ENCODE measurements around the gene NOTCH3.

Gene NOTCH3

DNA sequence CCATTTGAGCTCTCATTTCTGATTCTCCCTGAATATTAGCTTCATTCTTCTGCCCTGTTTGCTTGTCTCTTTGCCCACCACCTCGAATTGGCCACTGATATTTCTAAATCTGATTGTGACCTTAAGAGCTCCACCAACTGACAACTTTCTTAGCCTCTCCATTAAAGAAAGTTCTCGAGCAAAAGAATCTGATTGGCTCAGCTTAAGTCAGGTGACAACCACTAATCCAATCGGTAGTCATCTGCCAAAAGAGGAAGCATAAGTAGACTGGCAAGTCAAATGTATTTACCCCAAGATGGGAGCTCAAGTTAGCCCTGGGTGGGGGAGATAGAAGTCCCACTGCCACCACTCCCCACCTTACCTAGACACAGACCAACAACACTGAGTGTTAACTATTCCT, 41.5 kb downstream of the NOTCH3 start:
- no peak for DNase-seq

DNA sequence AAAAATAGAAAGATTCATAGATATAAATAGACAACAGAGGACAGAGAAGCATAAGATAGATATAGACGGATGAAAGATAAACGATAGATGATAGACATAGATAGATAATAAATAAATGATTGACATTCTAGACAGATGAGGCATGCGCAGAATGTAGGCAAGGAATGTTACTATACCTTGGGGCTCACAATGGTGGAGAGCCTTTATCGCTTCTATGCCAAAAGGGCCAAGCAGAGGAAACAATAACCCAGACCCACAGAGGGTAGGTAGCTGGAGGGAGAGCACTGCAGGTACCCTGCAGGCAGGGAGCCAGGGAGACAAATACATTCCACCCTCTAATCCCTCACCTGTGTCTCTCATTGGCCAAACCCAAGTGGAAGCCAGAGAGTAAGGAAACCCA, 44.4 kb downstream of the NOTCH3 start:
- no peak for DNase-seq

DNA sequence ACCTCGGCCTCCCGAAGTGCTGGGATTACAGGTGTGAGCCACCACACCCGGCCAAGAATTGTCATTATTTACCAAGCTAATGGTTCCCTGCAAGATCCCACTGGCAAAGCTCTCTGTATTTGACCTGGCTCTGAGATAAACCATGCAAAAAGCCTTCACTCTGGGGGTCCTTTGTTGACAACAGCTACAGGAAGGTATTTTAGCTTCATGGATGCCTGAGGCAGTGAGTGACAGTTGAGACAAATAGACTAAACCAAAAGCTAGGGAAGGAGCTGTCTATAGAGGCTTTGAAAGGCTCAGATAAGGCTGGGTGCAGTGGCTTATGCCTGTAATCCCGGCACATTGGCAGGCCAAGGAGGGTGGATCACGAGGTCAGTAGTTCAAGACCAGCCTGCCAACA, 45.5 kb downstream of the NOTCH3 start:
- DNase-seq: no peak

DNA sequence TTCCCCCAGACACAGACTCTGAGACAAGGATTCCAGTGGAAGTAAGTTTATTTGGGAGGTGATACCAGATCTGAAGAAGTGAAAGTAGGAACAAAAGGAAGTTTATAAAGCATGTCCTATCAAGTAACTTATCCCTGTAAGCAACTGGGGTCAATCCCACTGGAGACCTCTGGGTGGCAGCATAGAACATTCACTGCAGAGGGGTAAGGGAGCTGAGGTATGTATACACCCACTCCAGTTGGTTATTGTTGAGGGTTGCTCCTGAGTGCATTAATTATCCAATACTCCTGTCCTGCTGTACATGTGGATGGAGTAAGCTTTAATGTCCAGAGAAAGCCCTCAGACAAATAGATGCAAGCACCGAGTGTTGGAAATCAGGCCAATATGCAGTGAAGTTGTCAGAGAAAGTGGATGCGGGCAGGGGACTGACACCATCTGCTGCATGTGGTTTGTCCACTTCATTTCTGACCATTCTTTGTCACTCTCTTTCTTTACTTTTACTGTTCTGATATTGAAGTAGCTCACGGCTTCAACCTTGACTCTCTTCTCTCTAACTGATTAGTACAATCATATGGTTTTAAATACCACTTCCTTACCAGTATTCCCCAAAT, 46.7 kb downstream of the NOTCH3 start:
- peak; percentile 21 to 39 for DNase-seq

DNA sequence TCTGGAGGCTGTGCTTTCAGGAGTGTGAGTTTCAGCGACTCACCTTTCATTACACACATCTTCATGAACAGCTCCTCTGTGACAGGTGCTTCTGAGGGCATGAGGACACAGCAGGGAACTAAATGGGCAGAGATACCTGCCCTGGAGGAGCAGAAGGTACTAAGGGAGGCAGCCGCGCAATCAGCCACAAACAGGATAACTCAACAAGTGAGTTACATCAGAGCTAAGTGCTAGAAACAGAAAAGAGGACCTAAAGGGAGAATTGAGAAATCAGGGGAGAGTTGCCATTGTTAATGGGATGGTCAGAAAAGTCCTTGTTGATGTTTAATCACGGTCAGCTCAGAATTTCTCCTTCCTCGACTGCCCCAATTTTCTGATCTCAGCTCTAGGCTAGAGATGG, 51.1 kb downstream of the NOTCH3 start:
- DNase-seq: no peak

DNA sequence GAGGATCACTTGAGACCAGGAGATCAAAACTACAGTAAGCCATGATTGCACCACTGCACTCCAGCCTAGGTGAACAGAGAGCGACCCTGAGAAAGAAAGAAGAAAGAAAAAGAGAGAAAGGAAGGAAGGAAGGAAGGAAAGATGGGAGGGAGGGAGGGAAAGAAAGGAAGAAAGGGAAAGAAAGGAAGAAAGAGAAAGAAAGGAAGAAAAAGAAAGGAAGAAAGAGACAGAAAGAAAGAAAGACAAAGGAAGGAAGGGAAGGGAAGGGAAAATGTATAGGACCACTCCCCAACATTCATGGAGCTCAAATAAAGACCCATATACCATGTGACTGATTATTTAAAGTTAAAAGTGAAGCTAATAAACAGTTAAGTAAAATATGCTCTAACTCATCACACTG, 53.7 kb downstream of the NOTCH3 start:
- DNase-seq: no peak

DNA sequence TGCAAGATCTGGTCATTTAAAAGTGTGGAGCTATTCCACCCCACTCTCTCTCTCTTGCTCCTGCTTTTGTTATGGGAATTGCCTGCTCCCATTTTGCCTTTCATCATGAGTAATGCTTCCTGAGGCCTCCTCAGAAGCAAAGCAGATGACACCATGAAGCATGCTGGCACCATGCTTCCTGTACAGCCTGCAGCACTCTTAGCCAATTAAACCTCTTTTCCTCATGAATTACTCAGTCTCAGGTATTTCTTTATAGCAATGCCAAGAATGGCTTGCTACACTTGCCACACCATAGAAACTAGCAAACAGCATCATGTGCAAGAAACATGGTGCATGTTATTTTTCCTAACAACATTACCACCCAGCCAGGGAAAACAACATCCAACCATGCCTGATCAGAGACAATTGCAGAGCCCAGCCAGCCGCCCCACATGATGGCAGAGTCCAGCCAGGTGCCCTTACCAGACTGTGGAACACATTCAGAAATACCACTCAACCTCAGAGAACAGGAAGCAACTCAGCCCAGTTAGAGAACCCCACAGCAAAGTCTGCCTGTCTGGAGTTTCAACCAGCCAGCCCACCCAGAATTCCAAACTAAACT, 56.6 kb downstream of the NOTCH3 start:
- no peak for DNase-seq

DNA sequence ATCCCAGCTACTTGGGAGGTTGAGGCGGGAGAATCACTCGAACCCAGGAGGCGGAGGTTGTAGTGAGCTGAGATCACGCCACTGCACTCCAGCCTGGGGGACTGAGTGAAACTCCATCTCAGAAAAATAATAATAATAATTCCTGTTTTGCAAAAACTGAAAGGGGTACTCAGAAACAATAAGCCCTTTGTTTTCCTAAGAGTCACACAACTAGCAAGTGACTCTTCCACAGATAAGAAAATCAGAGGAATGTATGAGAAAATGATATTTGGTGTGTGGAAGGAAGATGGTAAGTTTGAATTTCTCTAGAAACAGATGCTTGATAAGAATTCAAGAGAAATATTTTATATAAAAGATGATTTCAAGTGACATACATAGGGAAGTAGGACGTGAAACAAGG, 58.5 kb downstream of the NOTCH3 start:
- DNase-seq: no peak

DNA sequence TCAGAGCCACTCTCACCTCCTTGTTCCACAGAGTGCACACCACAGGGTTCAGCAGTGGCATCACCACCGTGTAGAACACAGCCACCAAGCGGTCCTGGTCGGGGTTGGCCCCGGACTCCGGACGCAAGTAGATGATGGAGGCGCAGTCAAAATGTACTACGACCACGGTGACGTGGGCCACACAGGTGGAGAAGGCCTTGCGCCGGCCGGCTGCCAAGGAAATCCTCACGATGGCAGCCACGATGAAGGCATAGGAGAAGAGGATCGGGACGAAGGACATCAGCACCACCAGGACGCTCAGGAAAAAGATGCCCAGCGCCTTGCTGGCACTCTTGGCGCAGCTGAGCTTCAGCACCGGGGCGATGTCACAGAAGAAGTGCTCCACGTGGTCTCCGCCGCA, 59.7 kb downstream of the NOTCH3 start:
- DNase-seq: no peak

DNA sequence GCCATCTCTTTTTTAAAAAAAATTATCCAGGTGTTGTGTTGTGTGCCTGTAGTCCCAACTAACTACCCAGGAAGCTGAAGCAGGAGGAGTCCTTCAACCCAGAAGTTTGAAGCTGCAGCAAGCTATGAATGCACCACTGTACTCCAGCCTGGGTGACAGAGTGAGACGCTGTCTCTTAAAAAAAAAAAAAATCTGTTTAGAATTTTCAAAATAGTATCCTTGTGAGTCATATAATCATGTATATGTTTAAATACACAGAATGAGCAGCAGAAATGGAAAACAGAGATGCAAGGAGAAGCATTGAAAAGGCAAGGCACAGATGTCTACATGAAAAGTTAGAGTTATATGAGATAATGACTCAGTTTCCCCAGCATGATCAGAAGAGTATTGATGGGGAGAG, 62.4 kb downstream of the NOTCH3 start:
- DNase-seq: no peak

DNA sequence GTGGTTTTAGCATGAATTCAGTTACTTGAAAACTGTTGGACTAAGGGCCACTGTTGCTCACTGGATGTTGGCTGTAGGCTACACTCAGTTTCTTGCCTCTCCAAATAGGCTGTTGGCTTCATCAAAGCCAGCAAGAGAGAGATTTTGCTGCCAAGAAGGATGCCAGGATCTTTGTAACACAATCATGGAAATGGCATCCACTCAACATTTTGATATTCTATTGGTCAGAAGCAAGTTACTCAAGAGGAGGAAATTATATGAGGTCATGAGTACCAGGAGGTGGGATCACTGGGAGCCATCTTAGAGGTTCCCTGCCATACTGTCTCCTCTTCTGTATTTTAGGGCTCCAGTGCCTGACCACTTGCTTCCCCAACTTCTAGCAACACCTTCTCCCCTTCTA, 63.0 kb downstream of the NOTCH3 start:
- no peak for DNase-seq

DNA sequence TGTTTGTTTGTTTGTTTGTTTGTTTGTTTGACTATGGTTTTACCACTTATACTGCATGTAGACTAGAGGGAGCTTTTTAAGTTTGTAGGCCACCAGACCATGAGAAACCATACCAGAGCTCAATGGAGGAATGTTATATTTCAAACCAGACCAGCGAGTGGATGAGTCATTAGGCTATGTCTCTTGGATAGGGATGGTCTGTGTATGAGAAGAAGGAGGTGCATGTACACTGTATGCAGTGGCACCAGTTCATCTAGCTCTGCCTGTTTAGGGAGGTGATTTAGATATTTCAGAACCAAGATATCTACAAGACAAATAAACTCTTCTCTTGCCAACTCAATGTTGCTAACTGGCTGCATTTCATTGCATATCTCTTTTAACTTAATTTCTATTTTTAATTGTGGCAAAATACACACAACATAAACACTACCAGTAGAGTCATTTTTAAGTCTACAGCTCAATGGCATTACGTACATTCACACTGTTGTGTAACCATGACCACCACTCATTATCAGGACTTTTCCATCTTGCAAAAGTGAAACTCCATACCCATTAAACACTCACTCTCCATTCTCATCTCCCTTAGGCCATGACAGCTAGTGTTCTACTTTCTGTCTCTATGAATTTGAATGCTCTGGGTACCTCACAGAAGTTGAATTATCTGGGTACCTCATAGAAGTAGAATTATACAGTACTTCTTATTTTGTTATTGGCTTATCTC, 64.4 kb downstream of the NOTCH3 start:
- no peak for DNase-seq

DNA sequence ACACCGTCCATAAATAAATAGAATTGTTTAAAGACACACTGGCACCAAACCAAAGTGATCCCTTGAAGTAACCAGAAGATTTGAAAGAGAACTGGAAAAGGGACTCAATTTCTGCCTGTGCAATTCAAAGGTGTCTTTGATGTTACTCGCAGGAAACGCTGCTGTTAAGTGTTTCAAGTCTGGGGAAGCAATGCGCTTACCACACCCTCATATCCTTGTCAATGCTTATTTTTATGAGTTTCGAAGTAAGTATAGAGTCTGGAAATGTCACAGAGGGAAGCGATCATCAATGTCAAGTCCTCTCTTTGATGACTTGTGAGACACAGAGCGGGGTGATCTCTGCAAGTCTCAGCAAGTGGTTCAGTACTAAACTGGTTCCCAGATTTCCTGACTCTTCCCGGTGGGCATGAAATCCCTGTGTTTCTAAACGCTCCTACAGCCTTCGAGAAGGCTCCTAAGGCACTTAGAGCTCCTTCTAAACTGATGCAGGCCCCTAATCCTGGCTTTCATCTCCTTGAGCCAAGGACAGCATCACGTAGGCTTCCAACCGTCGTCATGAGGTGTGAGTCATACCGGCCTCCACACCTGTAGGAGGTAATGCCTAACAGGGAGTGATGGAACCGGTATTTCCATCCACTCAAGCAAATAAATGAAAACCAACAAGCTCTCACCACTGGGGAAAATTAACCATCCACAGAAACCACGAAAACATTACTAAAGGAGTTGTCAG, 70.8 kb downstream of the NOTCH3 start:
- DNase-seq: peak in 1 of 2 donors; percentile 13

DNA sequence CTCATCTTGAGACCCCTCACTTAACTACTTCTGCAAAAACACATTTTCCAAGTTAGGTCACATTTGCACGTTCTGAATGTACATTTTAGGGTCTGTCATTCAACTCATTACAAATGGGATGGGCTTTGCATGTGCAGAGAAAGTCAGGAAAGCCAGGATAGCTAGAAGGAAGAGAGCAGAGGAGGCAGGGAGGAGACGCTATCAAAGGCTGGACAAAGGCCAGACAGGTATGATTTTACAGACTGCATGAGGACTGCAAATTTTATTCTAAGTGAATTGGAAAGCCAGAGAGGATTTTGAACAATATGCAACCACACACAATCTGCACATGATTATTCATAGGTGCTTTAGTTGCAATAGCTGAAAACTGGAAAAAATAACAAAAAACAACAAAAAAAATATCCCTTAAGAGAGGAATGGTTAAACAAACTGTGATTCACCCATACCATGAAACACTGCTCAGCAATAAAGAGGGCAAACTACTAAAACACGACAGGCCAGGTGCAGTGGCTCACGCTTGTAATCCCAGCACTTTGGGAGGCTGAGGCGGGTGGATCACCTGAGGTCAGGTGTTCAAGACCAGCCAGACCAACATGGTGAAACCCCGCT, 72.5 kb downstream of the NOTCH3 start:
- DNase-seq: no peak

DNA sequence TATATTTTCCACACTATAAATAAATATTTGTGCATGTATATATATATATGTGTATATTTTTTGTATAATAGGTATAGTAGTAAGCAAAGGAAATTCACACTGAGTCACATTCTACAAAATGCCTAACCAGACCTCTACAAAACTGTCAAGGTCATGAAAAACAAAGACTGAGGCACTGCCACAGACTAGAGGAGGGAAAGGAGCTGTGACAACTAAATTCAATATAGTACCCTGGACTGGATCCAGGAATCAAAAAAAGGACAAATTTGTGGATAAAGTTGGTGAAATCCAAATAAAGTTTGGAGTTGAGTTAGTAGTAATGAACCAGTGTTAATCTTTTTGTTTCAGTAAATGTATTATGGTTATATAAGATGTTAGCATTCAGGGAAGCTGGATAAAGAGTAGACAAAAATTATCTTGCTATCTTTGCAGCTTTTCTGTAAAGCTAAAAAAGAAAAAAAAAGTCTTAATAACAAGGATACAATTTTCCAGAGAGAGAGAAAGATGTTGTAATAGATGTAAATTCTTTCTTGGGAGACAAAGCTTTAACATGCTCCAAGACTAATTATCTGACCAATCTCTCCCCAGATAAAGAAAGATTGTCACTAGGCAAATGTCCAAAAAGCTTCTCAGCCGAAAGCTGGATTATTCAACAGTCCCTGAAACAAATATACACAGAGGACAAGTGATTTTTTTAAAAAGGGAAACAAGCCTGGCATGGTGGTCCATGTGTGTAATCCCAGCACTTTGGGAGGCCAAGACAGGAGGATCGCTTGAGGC, 74.5 kb downstream of the NOTCH3 start:
- no peak for DNase-seq

DNA sequence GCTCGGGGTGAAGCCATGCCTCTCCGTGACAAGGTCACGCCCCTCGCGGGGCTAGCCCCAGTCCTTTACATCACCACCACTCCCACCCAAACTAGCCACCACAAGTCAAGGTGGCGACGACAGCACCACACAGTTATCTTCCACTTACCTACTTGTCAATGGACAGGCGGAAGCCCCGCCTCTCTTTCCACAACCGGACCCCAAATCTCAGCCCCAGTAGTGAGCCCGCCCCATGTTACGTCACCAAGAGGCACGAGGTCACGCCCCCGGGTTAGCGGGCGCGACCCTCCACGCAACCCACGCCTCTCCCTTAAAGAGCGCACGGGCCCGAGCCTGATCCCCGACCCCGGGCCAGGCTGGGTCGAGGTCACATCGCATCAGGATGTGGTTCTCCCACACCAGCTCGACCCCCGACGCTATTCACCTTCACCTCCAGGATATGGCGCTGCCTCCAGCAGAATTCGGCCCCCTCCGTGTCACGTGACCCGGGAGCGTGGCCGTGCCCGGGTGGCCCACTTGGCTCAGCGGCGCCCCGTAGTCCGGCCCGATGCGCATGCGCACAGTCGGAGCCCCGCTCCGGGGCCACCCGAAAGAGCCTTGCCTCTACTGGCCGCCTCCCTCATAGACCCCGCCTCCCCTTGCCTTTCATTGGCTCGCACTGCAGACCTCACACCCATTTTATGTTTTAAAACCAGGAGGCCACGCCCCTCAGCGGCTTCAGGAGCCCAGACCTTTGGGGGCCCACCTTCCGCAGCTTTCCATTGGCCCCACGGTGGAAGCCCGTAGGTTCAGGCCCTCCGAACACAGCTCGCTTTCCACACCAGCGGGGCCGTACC, 75.3 kb downstream of the NOTCH3 start:
- peak; percentile 97 to 98 for DNase-seq

DNA sequence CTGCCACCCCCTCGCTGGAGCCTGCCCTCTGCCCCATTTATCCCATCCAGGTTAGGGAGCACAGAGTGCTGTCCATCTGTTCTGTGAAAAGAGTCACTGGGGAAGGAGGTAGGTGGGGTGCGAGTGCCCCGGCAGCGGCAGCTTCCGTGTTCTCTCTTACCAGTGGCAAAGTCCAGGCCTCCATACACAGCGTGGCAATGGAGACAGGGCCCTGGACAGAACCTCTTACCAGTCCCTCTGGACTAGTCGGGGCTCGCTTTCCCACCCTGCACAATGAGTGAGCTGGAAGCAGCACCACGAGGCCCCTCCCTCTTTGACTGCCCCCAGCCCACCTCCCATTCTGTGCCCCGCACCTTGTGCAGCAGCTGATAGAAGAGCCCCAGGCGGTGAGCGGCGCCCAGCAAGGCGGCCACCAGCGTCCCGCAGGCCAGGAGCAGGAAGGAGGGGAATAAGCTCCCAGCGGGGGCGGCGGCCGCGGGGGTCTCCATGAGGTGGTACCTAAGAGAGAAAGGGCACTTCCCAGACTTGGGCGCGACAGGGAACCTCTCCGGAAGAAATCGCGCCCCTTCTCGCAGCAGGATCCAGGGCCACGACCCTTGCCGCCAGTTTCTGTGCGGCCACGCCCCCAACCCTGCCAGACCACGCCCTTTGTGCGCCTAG, 76.1 kb downstream of the NOTCH3 start:
- no peak for DNase-seq

DNA sequence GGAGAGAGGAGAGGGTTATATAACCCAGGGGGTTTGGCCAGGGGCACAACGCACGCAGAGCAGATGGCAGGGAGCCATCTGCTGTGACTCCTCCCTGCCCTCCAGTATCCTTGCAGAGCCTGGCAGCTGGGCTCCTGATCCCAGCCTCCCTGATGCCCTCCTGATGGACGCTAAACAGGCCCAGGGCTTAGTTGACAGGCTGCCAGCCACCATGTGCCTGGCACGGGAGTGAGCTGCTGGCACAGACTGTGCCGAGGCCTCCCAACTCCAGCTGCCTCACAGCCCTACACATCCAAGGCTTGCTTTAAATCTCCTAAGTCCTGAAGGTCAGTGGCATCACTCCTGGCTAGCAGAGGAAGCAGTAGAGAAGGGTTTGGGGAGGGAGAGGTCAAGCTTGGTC, 76.9 kb downstream of the NOTCH3 start:
- DNase-seq: no peak

DNA sequence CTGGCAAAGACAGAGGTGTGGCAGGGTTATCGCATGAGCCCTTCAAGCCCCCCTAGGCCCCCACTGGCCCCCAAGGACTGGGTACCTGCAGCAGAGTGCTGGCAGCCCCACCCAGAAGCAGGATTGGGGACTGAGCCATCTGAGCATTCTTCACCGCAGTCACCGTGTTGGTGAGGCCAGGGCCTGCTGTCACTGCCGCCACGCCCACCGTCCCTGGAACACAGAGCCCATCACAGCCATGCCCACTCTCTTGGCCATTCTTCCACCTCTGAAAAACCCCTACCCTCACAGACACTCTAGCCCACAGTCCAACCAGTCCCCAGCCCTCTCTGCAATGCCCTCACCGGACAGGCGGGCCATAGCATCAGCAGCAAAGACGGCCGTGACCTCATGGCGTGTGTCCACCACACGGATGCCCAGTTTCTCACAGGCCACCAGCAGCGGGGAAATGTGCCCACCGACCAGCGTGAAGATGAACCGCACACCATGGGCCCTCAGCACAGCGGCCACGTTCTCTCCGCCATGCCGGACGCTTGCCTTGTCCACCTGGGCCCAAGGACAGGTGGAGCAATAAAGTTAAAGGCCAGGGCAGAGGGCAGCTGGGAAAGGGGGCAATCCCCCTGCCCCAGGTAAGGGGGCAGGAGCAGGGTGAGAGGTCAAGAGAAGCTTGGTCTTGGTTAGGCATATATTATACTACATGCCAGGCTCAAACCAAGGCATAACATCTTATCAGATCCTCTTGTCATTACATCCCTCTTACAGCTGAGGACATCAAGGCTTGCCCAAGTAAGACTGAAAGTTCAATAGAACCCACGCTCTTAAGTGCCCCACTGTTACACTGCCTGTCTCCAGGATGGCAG, 77.5 kb downstream of the NOTCH3 start:
- no peak for DNase-seq

Data from stimulated activated CD4-positive, alpha-beta T cell treated with anti-CD3 and anti-CD28 coated beads, Interleukin-2, amount 100 ng/mL, for 48 hours (primary cell).